ENCODE data around the gene RRP15.
A peak's percentile ranks its signal among the peaks of the same experiment; 100 is the strongest.

The RRP15 gene

DNA sequence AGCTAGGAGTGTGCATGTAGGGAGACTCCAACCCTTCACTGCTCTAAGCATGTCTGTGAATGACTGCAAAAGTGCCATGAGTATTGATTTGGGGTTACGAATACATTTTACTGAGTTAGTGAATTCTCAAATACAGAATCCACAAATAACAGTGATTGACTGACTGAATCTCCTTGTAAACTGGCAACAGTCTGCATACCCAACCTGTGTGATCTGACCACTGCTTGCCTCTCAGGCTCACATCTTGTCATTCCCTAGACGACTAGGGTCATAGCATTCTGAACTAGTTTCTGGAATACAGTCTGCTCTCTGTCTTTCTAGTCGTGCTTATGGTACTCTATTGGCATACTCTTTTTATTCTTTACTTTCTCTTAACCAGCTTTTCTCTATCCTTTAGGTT, 7.4 kb downstream of the RRP15 start:
- TF ChIP-seq, protein P1, sequence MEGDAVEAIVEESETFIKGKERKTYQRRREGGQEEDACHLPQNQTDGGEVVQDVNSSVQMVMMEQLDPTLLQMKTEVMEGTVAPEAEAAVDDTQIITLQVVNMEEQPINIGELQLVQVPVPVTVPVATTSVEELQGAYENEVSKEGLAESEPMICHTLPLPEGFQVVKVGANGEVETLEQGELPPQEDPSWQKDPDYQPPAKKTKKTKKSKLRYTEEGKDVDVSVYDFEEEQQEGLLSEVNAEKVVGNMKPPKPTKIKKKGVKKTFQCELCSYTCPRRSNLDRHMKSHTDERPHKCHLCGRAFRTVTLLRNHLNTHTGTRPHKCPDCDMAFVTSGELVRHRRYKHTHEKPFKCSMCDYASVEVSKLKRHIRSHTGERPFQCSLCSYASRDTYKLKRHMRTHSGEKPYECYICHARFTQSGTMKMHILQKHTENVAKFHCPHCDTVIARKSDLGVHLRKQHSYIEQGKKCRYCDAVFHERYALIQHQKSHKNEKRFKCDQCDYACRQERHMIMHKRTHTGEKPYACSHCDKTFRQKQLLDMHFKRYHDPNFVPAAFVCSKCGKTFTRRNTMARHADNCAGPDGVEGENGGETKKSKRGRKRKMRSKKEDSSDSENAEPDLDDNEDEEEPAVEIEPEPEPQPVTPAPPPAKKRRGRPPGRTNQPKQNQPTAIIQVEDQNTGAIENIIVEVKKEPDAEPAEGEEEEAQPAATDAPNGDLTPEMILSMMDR (IDR thresholded peaks at IDR 0.05; ENCODE audit: low read depth, low read length, missing control alignments) = no peak
- no peak for DNase-seq (ENCODE audit: low read depth)
- in situ Hi-C loops (cut with HindIII; ENCODE audit: low sequenced_read_pairs) = no loop called here

GRCh38 chr1:218294546-218294945, 9.5 kb downstream of the RRP15 start:
- in situ Hi-C loops (cut with HindIII; ENCODE audit: low sequenced_read_pairs) = no loop called here
- TF ChIP-seq, protein P1 (IDR thresholded peaks at IDR 0.05; ENCODE audit: low read depth, low read length, missing control alignments) = no peak
- no peak for DNase-seq (ENCODE audit: low read depth)
- H3K4me3 ChIP-seq (ENCODE audit: low read depth, low read length) = no peak overlapping the region

More for the DNA sequence above, 7.4 kb downstream of the RRP15 start:
- no peak overlapping the region for H3K4me3 ChIP-seq (ENCODE audit: low read depth, low read length)

- DNase-seq (ENCODE audit: low read depth) = no peak
- TF ChIP-seq, protein P1 (IDR thresholded peaks at IDR 0.05; ENCODE audit: low read depth, low read length, missing control alignments) = no peak
- in situ Hi-C loops (cut with HindIII; ENCODE audit: low sequenced_read_pairs) = no loop called here
- H3K4me3 ChIP-seq (ENCODE audit: low read depth, low read length) = no peak overlapping the region
Observed at GRCh38 chr1:218296162-218296561, 11.1 kb downstream of the RRP15 start.

DNA sequence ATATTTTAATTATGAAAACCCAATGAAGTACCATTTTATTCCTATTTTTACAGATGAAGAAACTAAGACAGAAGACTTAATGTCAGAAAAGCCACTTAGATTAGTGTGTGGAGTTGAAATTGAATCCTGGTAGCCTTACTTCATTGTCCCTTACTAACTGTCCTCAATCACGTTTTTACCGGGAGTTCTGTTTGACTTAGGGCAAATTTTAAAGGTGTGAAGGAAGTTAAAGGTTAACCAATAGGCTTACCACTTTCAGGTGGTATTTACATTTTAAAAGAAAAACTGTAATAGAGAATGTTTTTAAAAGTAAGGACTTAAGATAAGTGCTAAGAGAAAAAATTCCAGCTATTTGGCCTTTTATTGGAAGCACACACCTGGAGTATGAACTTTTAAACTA, 12.4 kb downstream of the RRP15 start:
- TF ChIP-seq, protein P1 (IDR thresholded peaks at IDR 0.05; ENCODE audit: low read depth, low read length, missing control alignments) = no peak
- H3K4me3 ChIP-seq (ENCODE audit: low read depth, low read length) = no peak overlapping the region
- in situ Hi-C loops (cut with HindIII; ENCODE audit: low sequenced_read_pairs) = no loop called here
- DNase-seq (ENCODE audit: low read depth) = no peak

GRCh38 chr1:218297867-218298266, 12.8 kb downstream of the RRP15 start:
- no peak for DNase-seq (ENCODE audit: low read depth)
- TF ChIP-seq, protein P1 (IDR thresholded peaks at IDR 0.05; ENCODE audit: low read depth, low read length, missing control alignments) = no peak
- in situ Hi-C loops (cut with HindIII; ENCODE audit: low sequenced_read_pairs) = no loop called here
- H3K4me3 ChIP-seq (ENCODE audit: low read depth, low read length) = no peak overlapping the region

DNA sequence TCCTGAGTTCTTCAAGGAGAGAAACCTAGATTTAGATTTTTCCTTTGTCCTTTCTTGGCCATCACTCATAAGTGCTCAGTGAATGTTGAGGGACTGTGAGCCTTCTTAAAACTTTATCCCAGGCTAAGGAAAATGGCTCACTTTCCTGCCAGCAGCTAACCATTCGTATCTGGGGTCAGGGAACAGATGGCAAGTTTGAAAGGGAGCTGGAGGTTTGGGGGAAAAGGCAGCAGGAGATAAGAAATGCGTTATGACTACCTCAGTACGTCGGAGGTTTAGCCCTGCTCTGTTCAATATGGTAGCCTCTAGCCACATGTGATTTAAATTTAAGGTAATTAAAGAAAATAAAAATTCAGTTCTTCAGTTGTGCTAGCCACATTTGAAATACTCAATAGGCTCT, 13.3 kb downstream of the RRP15 start:
- TF ChIP-seq, protein P1 (IDR thresholded peaks at IDR 0.05; ENCODE audit: low read depth, low read length, missing control alignments) = no peak
- no peak for DNase-seq (ENCODE audit: low read depth)
- H3K4me3 ChIP-seq (ENCODE audit: low read depth, low read length) = no peak overlapping the region
- in situ Hi-C loops (cut with HindIII; ENCODE audit: low sequenced_read_pairs) = no loop called here

- H3K4me3 ChIP-seq (ENCODE audit: low read depth, low read length) = no peak overlapping the region
- TF ChIP-seq, protein P1 (IDR thresholded peaks at IDR 0.05; ENCODE audit: low read depth, low read length, missing control alignments) = peak; percentile 59
- DNase-seq (ENCODE audit: low read depth) = peak; percentile 54
Observed at GRCh38 chr1:218299416-218299815, 14.3 kb downstream of the RRP15 start.

More at GRCh38 chr1:218299416-218299815, 14.3 kb downstream of the RRP15 start:
- in situ Hi-C loops (cut with HindIII; ENCODE audit: low sequenced_read_pairs) = no loop called here

Data from astrocyte of the cerebellum (primary cell).